SU-DHL-6 (cell line): ENCODE results near the gene SLC2A1.

Experiments
- EZH2phosphoT487 ChIP-seq: fragments of 200-600 bp; sonication (generic), shearing (Covaris generic); conservative IDR thresholded peaks from 2 replicates; pipeline ENCODE4 v1.6.1; 2018; ENCODE audit warnings: mild to moderate bottlenecking, antibody characterized with exemption, low read length, moderate library complexity, mixed read lengths
- TF ChIP-seq, protein P1 (sequence below): fragments of 200-600 bp; sonication (generic); IDR thresholded peaks from one replicate; pipeline ENCODE4 v1.5.1; 2017; ENCODE audit warnings: antibody characterized with exemption, mild to moderate bottlenecking, low read length, moderate library complexity; ENCODE audit not compliant: insufficient read depth, poor library complexity, severe bottlenecking

DNA sequence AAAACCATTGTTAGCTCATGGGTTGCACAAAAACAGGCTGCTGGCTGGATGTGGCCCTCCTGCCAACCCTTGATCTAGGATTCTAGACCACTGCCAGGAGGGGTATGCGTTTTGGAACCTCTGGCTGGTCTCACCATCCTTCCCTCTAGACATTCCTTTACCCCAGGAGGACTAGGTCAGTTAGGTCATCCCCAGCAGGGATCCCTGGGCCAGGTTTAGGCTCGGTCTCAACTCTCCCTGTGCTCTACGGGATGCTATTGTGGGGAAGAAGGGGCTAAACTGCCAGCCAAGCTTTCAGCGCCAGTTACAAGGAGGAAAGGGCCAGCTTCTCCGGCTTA, 22.7 kb downstream of the SLC2A1 start:
- TF ChIP-seq, protein P1, sequence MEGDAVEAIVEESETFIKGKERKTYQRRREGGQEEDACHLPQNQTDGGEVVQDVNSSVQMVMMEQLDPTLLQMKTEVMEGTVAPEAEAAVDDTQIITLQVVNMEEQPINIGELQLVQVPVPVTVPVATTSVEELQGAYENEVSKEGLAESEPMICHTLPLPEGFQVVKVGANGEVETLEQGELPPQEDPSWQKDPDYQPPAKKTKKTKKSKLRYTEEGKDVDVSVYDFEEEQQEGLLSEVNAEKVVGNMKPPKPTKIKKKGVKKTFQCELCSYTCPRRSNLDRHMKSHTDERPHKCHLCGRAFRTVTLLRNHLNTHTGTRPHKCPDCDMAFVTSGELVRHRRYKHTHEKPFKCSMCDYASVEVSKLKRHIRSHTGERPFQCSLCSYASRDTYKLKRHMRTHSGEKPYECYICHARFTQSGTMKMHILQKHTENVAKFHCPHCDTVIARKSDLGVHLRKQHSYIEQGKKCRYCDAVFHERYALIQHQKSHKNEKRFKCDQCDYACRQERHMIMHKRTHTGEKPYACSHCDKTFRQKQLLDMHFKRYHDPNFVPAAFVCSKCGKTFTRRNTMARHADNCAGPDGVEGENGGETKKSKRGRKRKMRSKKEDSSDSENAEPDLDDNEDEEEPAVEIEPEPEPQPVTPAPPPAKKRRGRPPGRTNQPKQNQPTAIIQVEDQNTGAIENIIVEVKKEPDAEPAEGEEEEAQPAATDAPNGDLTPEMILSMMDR: no peak
- TF ChIP-seq EZH2phosphoT487: no peak
